ENCODE data around the gene CRHR2. TPM values are rescaled to one million over a fixed set of nuclear protein-coding genes. Genes with fewer than 3 reads are reported as not detected.

CRHR2 gene
- total RNA-seq, 2 experiments from 2014 or later, result not detected

DNA sequence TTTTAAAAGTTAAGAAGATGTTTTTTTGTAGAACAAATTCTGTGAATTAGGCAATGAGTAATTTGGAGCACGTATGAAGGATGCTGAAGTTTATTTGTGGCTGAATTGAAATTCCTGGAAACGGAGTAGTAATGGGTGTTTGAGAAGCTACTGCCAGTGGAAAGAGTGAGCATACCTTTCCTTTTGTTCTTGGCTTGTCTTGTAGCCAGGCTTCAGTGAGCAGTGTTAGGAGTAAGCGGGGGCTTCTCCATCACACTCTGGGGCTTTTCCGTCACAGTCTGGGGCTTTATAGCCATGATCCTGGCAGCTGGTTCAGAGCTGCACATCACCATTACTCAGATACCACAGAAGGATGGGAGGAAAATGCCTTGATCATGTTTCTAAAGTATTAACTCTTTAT, 55.2 kb downstream of the CRHR2 start:
- H3K27me3 ChIP-seq (ENCODE audit: control insufficient read depth in 1 of 2, insufficient read depth in 2 of 2, low read length in 2 of 2), result no peaks in the 10 kb centered on the region
- Mint-ChIP-seq H3K27ac (no peak overlapping the region), H3K27me3 (no peaks in the 10 kb centered on the region), H3K9me3 (no peaks in the 10 kb centered on the region), H3K4me3 (no peak overlapping the region), H3K4me1 (ENCODE audit: low read depth) (peaks cover 3% of the 10 kb centered on the region), H3K36me3 (ENCODE audit: low read depth) (peaks cover 92% of the 10 kb centered on the region)
- TF ChIP-seq, protein P1, sequence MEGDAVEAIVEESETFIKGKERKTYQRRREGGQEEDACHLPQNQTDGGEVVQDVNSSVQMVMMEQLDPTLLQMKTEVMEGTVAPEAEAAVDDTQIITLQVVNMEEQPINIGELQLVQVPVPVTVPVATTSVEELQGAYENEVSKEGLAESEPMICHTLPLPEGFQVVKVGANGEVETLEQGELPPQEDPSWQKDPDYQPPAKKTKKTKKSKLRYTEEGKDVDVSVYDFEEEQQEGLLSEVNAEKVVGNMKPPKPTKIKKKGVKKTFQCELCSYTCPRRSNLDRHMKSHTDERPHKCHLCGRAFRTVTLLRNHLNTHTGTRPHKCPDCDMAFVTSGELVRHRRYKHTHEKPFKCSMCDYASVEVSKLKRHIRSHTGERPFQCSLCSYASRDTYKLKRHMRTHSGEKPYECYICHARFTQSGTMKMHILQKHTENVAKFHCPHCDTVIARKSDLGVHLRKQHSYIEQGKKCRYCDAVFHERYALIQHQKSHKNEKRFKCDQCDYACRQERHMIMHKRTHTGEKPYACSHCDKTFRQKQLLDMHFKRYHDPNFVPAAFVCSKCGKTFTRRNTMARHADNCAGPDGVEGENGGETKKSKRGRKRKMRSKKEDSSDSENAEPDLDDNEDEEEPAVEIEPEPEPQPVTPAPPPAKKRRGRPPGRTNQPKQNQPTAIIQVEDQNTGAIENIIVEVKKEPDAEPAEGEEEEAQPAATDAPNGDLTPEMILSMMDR (IDR thresholded peaks at IDR 0.05), result no peak
- no peaks in the 10 kb centered on the region for H3K9me3 ChIP-seq (ENCODE audit: control insufficient read depth in 1 of 2, insufficient read depth in 1 of 2, low read length in 2 of 2)
- DNase-seq, result no peak
- peaks cover 74% of the 10 kb centered on the region for H3K36me3 ChIP-seq (ENCODE audit: insufficient read depth, low read length)
- H3K27ac ChIP-seq (ENCODE audit: low read depth in 1 of 2, low read length in 2 of 2), result no peak overlapping the region
- POLR2A ChIA-PET, result no interaction called here
- intact Hi-C loops (cut with DNase I, micrococcal nuclease), result no loop called here
- no peak overlapping the region for H3K4me3 ChIP-seq (ENCODE audit: low read length)
- CTCF ChIA-PET, result no interaction called here
- H3K4me1 ChIP-seq (ENCODE audit: insufficient read depth, low read length), result no peaks in the 10 kb centered on the region
- ATAC-seq (ENCODE audit: poor library complexity), result no peak

DNA sequence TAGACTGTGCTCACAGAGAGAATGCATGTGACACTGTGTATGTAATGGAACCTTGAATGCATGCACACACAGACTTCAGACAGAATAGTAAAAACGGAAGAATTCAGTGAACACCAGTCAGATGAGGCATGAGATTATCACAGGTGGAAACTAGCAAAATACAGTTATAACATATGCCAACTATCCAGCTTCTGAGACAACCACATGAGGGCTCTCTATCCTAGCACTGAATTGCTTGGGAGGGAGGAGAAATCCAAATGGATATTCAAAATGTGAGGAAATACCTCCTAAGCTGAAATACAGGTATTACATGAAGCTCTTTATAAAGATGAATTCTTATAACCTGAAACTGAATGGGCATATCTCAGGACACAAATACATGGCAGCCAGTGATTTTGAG, 57.0 kb downstream of the CRHR2 start:
- Histone ChIP-seq H3K36me3 (ENCODE audit: insufficient read depth, low read length) (peaks cover 73% of the 10 kb centered on the region), H3K27ac (ENCODE audit: low read depth in 1 of 2, low read length in 2 of 2) (no peak overlapping the region), H3K9me3 (ENCODE audit: control insufficient read depth in 1 of 2, insufficient read depth in 1 of 2, low read length in 2 of 2) (no peaks in the 10 kb centered on the region), H3K4me3 (ENCODE audit: low read length) (no peak overlapping the region), H3K4me1 (ENCODE audit: insufficient read depth, low read length) (no peaks in the 10 kb centered on the region), H3K27me3 (ENCODE audit: control insufficient read depth in 1 of 2, insufficient read depth in 2 of 2, low read length in 2 of 2) (no peaks in the 10 kb centered on the region)
- no peak overlapping the region for H3K27ac Mint-ChIP-seq
- H3K9me3 Mint-ChIP-seq, result no peaks in the 10 kb centered on the region
- peaks cover 90% of the 10 kb centered on the region for H3K36me3 Mint-ChIP-seq (ENCODE audit: low read depth)
- intact Hi-C loops (cut with DNase I, micrococcal nuclease), result no loop called here
- TF ChIP-seq, protein P1 (IDR thresholded peaks at IDR 0.05), result no peak
- ChIA-PET POLR2A (no interaction called here), CTCF (no interaction called here)
- H3K27me3 Mint-ChIP-seq, result no peaks in the 10 kb centered on the region
- DNase-seq (no peak), ATAC-seq (ENCODE audit: poor library complexity) (no peak)
- H3K4me3 Mint-ChIP-seq, result no peak overlapping the region
- peaks cover 3% of the 10 kb centered on the region for H3K4me1 Mint-ChIP-seq (ENCODE audit: low read depth)

DNA sequence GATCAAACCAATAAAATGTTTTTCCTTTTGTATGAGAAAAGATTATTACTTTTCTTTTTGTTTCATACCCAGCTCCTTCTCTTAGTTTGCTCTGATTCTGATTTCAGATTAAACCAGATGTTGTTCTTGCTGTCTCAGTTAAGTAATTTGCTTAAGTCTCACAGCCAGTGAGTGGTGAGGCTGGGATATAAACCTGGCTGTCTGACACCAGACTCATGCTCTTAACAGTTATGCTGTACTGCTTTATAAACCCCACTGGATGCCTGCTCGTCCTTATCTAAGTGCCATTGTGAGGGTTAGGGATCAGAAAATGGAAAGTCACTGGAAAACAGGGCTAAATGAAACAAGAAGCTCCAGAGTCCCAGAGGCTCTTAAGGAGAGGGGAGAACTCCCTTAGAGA, 63.3 kb downstream of the CRHR2 start:
- Histone ChIP-seq H3K36me3 (ENCODE audit: insufficient read depth, low read length) (peaks cover 88% of the 10 kb centered on the region), H3K4me3 (ENCODE audit: low read length) (no peak overlapping the region), H3K27me3 (ENCODE audit: control insufficient read depth in 1 of 2, insufficient read depth in 2 of 2, low read length in 2 of 2) (no peaks in the 10 kb centered on the region), H3K9me3 (ENCODE audit: control insufficient read depth in 1 of 2, insufficient read depth in 1 of 2, low read length in 2 of 2) (no peaks in the 10 kb centered on the region), H3K4me1 (ENCODE audit: insufficient read depth, low read length) (no peaks in the 10 kb centered on the region), H3K27ac (ENCODE audit: low read depth in 1 of 2, low read length in 2 of 2) (no peak overlapping the region)
- intact Hi-C loops (cut with DNase I, micrococcal nuclease), result loop anchor here in 1 of 2 experiments (5.0 kb wide), 1 partner anchor 123 kb away; no protein-coding TSS in a partner anchor
- Mint-ChIP-seq H3K27ac (no peak overlapping the region), H3K4me1 (ENCODE audit: low read depth) (peaks cover 4% of the 10 kb centered on the region), H3K4me3 (no peak overlapping the region), H3K36me3 (ENCODE audit: low read depth) (peaks cover 94% of the 10 kb centered on the region), H3K27me3 (no peaks in the 10 kb centered on the region), H3K9me3 (no peaks in the 10 kb centered on the region)
- ChIA-PET CTCF (no interaction called here), POLR2A (interaction anchor here (0.6 kb wide), 1 partner anchor 37 kb away, joined by 3 read pairs; no protein-coding TSS in a partner anchor)
- ATAC-seq (ENCODE audit: poor library complexity), result no peak
- no peak for DNase-seq
- TF ChIP-seq, protein P1 (IDR thresholded peaks at IDR 0.05), result no peak

All from CD4-positive, alpha-beta T cell (primary cell).